ENCODE data around the gene PATL2.

The PATL2 gene

GRCh38 chr15:44659056-44659455, 52.1 kb downstream of the PATL2 start:
- no peak overlapping the region for H3K27ac ChIP-seq
- no peaks in the 10 kb centered on the region for H3K9me3 ChIP-seq (ENCODE audit: severe bottlenecking)
- no peaks in the 10 kb centered on the region for H3K27me3 ChIP-seq (ENCODE audit: insufficient read depth, low read depth, severe bottlenecking)
- H3K4me3 ChIP-seq (ENCODE audit: low read depth, low read length) = no peak overlapping the region
- no peak for DNase-seq
- TF ChIP-seq CTCF (IDR thresholded peaks at IDR 0.05; ENCODE audit: low read depth, low read length) = no peak
- H3K36me3 ChIP-seq = peaks cover 9% of the 10 kb centered on the region

GRCh38 chr15:44657378-44657777, 53.7 kb downstream of the PATL2 start:
- Histone ChIP-seq H3K27me3 (ENCODE audit: insufficient read depth, low read depth, severe bottlenecking) (no peaks in the 10 kb centered on the region), H3K9me3 (ENCODE audit: severe bottlenecking) (no peaks in the 10 kb centered on the region), H3K4me3 (ENCODE audit: low read depth, low read length) (no peak overlapping the region), H3K36me3 (peaks cover 9% of the 10 kb centered on the region), H3K27ac (no peak overlapping the region)
- no peak for DNase-seq
- TF ChIP-seq CTCF (IDR thresholded peaks at IDR 0.05; ENCODE audit: low read depth, low read length) = no peak

- Histone ChIP-seq H3K36me3 (peaks cover 10% of the 10 kb centered on the region), H3K27me3 (ENCODE audit: insufficient read depth, low read depth, severe bottlenecking) (no peaks in the 10 kb centered on the region), H3K4me3 (ENCODE audit: low read depth, low read length) (no peak overlapping the region), H3K9me3 (ENCODE audit: severe bottlenecking) (no peaks in the 10 kb centered on the region), H3K27ac (no peak overlapping the region)
- no peak for TF ChIP-seq CTCF (IDR thresholded peaks at IDR 0.05; ENCODE audit: low read depth, low read length)
- no peak for DNase-seq
These were observed 54.2 kb downstream of the PATL2 start for GRCh38 chr15:44656913-44657312.

- H3K27me3 ChIP-seq (ENCODE audit: insufficient read depth, low read depth, severe bottlenecking) = no peaks in the 10 kb centered on the region
- TF ChIP-seq CTCF (IDR thresholded peaks at IDR 0.05; ENCODE audit: low read depth, low read length) = no peak
- DNase-seq = no peak
- H3K4me3 ChIP-seq (ENCODE audit: low read depth, low read length) = no peak overlapping the region
- H3K36me3 ChIP-seq = peaks cover 17% of the 10 kb centered on the region
- no peaks in the 10 kb centered on the region for H3K9me3 ChIP-seq (ENCODE audit: severe bottlenecking)
- H3K27ac ChIP-seq = no peak overlapping the region
These were observed 54.8 kb downstream of the PATL2 start for GRCh38 chr15:44656298-44656697.

- no peak for DNase-seq
These were observed 56.3 kb downstream of the PATL2 start for GRCh38 chr15:44654858-44655257.

More at GRCh38 chr15:44654858-44655257, 56.3 kb downstream of the PATL2 start:
- Histone ChIP-seq H3K9me3 (ENCODE audit: severe bottlenecking) (no peaks in the 10 kb centered on the region), H3K27ac (no peak overlapping the region), H3K4me3 (ENCODE audit: low read depth, low read length) (no peak overlapping the region), H3K36me3 (peaks cover 24% of the 10 kb centered on the region), H3K27me3 (ENCODE audit: insufficient read depth, low read depth, severe bottlenecking) (no peaks in the 10 kb centered on the region)
- TF ChIP-seq CTCF (IDR thresholded peaks at IDR 0.05; ENCODE audit: low read depth, low read length) = no peak
